UCSD-AML1 (cell line): ENCODE measurements around the gene ZFYVE28.
"Not testable (repeated sequence)": the region's sequence is repeated elsewhere in the genome, so short reads cannot be mapped to it uniquely, and the experiment has no call there.

Source experiments
- DNase-seq: peaks from one replicate; lab custom pipeline; 2025; ENCODE audit not compliant: unreplicated experiment; lab: John Stamatoyannopoulos, UW

The ZFYVE28 gene

DNA sequence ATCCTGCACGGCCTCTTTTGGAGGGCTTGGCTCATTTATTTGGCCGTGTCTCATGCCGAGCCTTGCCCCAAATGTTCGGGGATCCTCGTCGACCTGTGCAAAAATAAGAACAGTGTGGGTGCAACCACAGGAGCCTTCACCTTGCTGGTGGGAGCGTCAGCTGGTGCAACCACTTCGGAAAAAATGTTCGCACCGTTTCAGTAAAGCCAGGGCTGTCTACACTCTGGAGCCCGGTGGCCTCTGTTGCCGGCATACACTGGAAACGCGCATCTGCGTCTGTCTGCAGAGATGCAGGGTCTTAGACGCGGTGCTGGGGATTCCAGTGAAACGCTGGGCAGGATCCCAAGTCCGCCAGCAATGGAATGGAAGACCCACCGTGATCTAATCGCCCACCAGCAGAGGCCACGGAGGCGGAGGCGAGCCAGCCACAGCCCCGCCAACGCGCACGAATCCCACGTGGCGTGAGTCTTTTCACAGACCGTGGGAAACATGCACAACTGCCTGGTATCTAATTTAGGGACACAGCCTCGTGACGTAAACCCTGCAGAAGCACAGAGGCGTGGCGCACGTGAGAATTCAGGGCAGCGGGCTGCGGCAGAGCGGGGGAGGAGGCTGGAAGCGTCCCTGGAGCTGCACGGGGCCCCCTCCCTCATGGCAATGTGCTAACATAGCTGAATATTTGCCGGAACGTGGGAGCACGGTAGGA, 142.7 kb downstream of the ZFYVE28 start:
- DNase-seq = no peak

DNA sequence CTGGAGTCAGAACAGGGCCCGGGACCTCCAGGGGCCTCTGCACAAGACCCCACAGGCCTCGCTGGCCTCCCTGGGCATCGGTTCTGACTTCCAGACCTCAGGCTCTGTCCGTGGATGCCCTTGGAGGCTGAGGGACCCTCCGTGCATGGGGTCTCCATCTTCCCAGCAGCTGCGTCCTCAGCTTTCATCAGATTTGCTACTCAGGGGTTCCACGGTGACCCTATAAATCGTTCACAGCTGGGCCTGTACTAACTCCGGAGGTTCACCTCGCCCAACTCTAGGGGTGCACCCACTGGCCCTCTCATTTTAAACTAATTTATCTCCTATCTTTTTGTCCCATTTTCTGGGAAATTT, 143.4 kb downstream of the ZFYVE28 start:
- DNase-seq = not testable (repeated sequence)

DNA sequence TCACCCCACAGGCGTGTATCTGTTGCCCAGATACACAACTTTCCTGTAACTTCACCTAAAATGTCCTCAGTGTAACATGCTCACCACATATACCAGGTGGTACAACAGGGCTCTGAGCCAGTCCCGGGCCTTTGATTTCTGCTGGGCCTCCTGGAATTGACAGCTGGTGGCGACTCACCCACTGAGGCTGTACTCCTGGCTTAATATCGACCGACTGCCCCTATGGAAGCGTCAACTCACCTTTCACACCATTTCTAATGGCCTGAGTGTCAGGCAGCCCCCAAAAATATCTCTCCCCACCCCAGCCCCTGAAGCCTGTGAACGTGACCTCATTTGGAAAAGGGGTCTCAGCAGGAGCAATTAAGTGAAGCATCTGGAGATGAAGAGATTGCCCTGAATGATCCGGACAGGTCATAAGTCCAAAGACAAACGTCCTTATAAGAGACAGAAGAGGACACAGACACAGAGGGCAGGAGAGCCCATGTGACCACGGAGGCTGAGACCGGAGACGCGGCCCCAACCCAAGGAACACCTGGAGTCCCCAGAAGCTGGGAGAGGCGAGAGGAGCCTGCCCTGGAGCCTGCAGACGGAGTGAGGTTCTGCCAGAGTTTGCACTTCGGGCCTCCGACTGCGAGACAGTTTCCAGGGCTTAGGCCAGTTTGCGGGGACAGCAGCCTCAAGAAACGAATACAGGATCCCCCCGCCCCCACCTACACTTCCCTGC, 144.0 kb downstream of the ZFYVE28 start:
- DNase-seq = no peak

DNA sequence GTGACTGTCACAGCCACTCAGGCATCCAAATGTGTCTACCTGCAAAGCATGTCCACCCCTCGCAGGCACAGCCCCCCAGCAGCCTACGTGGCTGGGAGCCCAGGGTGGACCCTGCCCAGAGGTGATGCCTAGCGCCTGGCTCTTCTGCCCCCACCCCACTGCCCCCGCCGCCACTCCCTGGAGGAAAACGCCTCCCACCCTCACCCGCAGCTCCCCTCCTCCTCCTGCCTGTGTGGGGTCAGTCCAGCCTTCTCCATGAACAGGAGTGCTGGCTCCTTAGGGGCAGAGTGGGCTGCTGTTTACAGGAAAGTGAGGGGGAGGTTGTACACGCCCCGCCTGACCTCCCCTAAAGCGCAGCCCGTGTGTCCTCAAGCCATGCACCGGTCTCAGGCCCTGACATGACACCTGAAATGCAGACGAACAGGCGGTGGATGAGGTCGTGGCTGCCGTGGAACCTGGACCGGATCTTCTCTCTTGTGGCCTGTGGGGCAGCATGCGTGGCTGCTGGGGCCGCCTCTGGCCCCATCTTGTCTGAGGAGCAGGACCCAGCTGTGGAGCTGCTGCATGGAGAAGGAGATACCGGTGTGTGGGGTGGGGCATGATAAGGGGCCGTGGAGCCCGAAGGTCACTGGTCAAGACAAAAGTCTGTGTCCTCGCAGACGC, 144.7 kb downstream of the ZFYVE28 start:
- no peak for DNase-seq

DNA sequence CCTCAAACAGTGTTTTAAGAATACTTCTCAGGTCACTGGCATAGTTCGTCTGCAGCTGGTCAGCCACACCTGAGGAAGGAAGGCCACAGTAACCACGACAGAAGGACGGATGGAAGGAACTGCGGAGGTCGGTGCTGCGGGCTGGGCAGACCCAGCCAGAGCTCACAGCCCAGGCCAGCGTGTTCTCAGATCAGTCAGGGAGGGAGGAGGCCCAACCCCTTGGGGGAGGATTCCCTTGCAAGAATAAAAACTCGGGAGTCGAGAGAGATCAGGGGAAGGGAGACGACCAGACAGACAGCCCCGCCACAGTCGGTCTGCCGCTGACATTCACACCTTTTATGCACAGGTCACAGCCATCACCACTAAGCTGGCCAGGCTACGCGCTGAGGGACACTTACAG, 145.2 kb downstream of the ZFYVE28 start:
- no peak for DNase-seq

DNA sequence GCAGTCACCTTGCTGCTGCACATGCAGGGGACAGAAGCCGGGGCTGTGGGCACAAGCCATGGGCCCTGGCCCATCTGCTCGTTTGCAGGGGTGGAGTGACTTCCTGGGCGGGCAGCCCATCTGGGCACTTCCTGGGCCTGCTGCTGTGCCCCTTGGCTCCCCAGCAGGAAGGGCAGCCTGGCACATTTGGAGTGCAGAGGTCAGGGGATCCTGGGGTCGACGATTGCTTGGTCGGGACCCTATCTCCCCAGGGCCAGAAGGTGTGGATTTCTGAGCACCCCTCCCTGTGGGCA, 145.7 kb downstream of the ZFYVE28 start:
- DNase-seq = no peak

DNA sequence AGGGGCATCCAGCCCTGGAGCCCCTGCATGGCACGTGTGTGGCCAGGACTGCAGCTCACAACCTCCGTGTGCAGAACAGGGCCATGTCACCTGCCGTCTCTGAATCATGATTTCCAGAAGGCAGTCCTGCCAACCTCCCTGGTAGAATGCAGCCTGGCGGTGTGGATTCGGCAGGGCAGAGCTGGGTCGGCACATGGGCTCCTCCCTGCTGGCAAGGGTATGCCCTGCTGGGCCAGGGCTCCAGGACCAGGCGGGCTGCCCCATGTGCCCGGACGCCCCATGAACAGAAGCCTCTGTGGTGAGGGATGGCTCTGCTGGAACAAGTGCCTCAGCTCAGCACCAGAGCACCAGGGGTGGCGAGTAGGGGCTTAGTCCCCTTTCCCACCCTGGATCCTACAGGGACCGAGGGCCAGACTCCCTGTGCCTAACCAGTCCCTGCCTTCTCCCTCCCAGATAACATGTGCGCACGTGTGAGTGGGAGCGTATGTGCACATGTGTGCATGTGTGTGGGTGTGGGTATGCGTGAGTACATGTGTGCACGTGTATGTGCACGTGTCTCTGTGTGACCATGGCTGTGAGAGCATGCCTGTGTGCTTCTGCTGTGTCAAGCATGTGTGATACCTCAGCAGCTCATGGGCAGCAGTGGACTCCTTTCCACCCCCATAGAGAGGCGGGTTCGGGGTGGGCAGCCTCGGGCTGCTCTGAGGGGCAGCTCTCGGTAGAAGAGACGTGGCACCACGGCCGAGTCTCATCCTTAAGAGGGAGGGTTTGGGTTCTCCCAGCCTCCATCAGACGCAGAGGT, 146.2 kb downstream of the ZFYVE28 start:
- DNase-seq = no peak

DNA sequence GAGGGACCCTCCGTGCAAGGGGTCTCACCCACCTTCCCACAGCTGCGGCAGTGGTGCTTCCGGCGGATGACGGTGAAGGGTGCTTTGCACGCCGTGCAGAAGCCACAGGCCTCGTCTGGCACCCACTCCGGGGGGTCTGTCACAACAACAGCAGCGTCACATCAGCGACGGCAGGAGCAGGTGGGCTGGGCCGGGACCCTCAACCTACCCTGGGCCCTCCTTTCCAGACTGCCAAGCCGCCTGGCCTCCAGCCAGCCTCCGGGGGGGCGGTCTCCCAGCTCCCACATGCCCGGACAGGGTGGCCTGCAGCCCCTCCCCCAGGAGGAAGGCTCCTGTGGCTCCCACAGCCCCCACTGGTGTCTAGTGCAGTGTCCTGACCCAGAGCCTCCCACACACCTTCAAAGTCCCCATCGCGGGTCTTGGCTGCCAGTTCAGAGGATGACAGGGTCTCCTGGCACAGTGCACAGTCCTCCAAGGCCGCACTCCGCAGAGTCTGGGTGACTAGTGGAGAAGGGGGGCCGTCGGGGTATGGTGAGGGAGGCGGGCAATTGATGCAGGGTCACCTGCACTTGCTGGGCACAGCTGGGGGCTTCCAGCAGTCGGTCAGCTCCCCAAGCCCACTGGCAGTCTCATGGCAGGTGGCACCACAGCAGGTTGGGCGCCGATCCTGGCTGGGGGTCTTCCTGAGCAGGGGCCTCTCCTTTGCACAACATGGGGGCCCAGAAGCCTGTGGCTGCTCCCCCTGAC, 147.0 kb downstream of the ZFYVE28 start:
- DNase-seq = no peak

DNA sequence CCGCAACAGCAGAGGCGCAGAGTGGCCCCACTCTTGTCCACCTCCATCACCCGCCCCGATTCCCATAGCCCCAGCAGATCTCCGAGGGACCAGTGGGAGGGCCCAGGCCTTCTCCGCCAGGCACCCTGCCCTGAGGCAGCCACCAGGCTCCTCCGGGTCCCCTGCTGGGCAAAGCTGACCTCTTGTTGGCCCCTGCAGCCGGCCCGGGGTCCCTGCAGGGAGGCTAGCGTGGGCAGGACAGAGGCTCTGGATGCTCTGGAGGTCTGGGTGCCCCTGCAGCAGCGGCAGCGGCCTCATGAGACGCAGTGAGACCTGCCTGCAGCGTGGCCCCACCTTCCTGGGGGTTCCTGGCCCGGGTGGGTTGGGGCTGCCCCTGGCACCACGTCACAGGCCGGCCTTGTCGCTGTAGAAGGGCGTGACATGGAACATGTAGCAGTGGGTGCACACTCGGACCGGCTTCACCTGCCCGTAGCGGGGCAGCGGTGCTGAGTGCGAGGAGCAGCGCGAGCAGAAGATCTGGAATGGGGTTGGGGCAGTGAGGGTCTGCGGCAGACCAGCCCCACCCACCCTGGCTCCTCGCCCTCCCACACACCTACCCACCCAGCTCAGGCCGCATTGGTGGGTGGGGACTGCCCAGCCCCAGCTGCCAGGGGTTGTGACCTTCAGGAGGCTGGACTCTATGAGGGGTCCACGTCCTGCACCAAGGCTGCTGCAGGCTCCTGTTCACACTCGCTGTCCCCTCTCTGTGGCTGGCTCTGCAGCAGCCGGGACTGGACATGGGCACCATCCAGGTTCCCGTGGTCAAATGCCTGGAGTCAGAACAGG, 147.9 kb downstream of the ZFYVE28 start:
- DNase-seq = no peak

DNA sequence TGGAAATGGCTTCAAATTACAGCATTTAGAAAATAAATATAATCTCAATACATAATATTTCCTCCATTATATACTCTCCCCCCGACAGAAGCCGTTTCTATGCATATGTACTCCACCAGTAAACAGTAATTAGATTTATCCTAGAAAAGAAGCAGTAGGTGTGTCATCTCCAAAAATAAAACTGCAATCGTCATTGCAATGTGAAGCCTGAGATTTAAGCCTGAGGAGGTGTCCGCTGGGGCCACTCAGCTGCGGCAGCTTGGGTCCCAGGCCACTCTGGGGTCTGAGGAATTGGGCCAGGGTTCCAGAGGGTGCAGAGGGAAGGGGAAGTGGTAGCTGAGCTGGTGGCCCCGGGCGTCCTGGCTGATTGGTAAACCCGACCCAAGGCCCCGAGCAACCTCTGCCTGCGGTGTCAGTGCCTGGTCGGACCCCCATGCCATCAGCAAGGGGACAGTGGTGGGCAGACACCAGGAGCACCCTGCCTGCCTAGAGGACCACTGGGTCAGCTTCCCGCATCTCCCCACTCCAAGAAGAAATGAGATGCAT, 148.8 kb downstream of the ZFYVE28 start:
- DNase-seq = no peak

DNA sequence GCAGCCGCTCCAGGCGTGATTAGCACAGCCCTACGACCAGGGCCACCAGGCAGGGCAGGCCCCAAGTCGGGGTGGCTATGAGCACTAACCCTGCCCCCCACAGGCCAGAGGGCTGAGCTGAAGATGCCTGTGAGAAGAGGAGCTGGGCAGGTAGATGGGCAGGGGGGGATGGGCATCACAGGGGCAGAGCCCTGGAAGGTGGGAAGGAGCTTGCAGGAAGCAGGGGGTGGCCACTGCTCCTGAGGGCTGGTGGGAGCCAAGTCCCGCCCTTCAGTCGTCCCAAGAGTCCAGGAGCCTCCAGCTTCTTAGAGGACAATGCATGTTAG, 149.3 kb downstream of the ZFYVE28 start:
- DNase-seq = no peak

DNA sequence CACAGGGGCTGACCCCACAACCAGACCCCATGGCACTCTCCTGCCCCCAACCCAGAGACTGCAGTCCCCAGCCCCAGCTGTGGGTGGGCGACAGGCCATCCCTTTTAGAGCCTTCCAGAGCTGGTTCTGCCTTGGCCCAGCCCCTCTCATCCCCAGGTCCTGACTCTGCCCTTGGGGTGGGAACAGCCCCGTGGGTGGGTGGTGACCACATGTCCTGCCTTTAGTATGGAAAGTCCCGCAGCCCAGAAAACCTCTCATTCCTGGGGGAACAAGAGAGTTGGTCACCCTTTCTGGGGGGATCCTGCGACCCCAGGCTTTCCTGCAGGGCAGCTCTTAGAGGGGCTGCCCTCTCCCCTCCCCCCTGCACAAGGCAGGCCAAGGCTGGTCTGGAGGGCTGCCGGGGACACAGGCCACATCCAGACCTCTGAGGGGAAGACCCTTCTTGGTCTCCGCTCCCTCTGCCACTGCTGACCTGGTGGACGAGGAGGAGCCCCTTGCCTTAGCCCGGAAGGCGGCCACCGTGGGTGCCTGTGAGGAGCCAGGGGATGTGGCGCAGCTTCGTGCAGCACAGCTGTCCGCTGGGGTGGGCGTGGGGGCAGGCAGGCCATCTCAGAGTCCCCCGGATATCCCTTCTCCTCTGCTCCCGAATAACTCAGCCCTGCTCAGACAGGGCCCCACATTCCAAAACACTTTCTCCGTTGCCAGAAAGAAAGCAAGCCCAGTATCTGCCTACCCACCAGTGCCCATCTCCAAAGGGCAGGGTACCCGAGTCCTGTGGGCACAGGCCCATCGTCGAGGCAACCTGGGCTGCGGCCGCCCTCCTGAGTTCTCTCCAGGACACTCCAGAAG, 149.9 kb downstream of the ZFYVE28 start:
- no peak for DNase-seq

DNA sequence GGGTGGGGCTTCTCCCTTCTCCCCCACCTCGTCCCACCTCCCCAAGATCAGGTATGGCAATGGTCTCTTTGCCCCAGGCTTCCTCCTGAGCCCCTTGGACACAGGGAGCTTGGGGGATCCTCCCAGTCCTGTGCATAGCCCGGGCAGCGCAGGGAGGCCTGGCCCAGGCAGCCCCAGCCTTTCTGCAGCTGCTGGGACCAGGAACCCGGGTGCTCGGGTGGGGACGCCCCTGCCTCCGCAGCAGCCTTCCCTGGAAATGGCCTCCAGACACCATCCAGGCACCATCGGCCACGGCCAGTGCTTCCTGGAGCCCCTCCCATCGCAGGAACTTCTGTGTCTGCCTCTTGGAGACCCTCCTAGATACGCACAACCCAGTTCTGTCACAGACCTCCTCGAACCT, 150.6 kb downstream of the ZFYVE28 start:
- no peak for DNase-seq

DNA sequence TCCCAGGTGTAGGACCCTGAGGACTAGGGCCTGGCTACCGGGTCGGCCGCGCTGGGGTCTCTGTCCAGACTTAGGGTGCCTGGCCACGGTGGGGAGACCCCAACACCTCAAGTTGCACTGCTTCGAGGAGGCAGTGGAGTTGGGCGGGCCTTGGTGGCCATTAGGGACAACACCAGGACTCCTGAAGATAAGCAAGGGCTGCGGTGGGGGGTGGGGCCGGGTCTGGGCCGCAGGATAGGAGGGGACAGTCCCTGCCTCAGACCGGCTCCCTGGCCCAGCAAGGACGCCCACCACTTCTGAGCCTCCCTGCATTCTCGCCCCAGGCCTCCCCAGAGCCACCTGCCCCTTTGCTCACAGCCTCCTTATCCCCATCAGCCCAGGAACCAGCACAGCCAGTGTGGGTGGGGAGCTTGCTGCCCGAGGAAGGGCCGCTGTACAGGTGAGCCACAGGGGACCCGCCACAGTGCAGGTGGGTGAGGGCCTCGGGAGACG, 151.1 kb downstream of the ZFYVE28 start:
- no peak for DNase-seq

DNA sequence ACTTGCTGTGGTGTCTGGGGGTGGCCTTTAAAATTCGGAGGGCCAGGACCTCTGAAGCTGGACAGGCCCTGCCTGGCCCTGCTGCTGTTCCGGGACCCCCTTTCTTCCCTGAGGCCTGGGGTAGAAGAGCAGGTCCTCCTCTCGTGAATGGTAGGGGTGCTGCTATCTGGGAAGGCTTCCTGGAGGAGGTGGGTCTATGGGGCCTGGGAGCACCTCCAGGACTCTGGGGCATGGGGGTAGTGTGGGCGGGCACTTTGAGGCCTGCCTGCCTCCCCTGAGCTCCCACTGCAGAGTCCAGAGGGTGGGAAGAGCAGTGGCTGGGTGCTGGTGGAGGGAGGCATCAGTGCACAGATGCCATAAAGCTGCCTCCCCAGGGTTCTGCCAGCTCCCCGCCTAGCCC, 151.6 kb downstream of the ZFYVE28 start:
- no peak for DNase-seq

DNA sequence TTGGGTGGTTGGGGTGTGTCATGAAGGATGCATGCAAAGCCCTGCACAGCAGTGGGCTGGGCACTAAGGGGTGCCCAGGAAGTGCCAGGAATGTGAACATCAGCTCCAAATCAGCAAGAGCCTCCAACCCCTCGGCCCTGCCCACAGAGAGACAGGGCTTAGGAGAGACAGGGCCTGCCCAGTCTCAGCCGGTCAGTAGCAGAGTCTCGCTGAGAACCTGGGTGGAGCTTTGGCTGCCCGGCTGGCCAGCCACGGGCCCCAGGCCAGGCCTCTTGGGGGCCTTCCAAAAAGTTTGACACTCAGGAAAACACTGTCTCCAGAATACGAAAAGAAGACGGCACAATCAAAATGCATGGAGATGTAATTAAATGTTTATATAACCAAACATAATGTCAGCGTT, 152.3 kb downstream of the ZFYVE28 start:
- no peak for DNase-seq

DNA sequence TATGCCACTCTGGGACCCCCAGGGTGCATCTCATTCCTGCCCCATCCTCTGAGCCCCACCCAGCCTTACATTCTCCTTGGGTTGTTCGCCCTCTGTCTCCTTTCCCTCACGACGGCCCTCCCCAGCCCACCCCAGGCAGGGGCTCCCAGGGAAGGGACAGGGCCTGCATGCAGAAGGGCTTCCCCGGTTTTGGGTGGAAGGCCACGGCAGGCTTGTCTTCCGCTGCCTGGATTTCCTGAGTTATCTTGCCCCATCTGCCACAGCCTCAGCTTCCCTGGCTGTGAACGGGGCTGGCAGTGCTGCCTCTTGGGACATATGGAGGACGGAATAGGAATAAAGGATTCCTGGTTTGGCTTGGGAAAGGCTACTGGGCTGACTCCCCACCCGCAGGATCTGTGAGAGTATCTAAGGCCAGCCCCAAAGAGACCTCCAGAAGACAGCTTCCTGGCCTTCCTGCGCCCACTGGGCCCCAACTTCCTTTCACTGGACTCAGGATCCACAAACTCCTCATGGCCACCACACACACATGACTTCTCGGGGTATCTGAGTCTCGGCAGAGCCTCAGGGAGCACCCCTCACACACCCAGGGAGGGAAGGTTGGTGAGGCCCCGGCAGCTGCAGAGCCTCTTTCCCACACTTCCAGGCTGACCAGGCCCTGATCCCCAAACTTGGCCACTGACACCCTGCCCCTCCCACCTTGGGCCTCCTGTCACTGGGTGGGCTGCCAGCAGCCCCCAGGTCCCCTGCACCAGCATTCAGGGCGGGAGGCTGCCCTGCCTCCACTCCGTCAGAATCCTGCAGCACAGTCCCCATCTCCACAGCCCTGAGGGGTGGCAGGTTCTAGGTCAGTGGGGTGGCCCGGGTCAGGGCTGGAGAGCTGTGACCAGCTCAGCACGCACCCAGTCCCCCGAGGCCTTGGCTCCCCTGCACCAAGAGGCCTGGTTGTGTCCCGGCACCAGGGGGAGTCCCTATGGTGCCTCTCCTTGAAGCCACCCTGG, 153.0 kb downstream of the ZFYVE28 start:
- no peak for DNase-seq
